SK-N-SH (cell line): ENCODE data around the gene GPRC6A.

Source experiments
- FOXM1 ChIP-seq: IDR thresholded peaks from 2 replicates; pipeline ENCODE4 v1.4.0; 2012; ENCODE audit warnings: low read depth, mild to moderate bottlenecking
- MEF2A ChIP-seq: IDR thresholded peaks from 2 replicates; pipeline ENCODE4 v1.4.0; 2012; ENCODE audit warnings: low read depth, borderline replicate concordance
- POLR2AphosphoS5 ChIP-seq: IDR thresholded peaks from 2 replicates; pipeline ENCODE4 v1.6.1; 2012; ENCODE audit warnings: low read depth, low read length
- SIN3A ChIP-seq: IDR thresholded peaks from 2 replicates; pipeline ENCODE4 v1.6.1; 2012; ENCODE audit warnings: low read depth, mild to moderate bottlenecking, low read length, moderate library complexity, borderline replicate concordance
- TAF1 ChIP-seq: IDR thresholded peaks from 2 replicates; pipeline ENCODE4 v1.6.1; 2012; ENCODE audit warnings: low read depth, mild to moderate bottlenecking, low read length, moderate library complexity, borderline replicate concordance
- TCF12 ChIP-seq: IDR thresholded peaks from 2 replicates; pipeline ENCODE4 v1.4.0; 2012
- TF ChIP-seq, protein P1 (sequence below): fragments of 200-600 bp; sonication (generic); IDR thresholded peaks from 2 replicates; pipeline ENCODE4 v1.6.1; 2017; ENCODE audit warnings: antibody characterized with exemption, mild to moderate bottlenecking, moderate library complexity
- TF ChIP-seq, protein P2 (sequence below): IDR thresholded peaks from 2 replicates; pipeline ENCODE4 v1.6.1; 2012; ENCODE audit warnings: mild to moderate bottlenecking, low read depth, low read length, moderate library complexity

DNA sequence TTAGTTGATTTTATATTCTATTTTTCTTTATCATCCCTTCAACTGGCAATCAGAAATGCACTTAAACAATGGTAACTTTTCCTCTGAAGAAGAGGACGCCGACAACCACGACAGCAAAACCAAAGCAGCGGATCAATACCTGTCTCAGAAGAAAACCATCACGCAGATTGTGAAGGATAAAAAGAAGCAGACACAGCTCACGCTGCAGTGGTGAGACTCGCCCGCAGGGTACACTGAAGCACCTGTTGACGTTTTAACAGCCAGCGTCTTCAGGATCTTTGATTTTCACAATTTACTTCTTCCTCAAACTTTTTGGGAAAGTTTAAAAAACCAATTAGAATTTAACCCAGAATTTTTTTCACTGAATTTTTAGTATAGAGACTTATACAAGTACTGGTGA, 48.9 kb upstream of the GPRC6A start:
- TF ChIP-seq TCF12 (no peak), POLR2AphosphoS5 (no peak), SIN3A (no peak), FOXM1 (no peak), TAF1 (no peak), MEF2A (no peak)
- TF ChIP-seq, protein P1, sequence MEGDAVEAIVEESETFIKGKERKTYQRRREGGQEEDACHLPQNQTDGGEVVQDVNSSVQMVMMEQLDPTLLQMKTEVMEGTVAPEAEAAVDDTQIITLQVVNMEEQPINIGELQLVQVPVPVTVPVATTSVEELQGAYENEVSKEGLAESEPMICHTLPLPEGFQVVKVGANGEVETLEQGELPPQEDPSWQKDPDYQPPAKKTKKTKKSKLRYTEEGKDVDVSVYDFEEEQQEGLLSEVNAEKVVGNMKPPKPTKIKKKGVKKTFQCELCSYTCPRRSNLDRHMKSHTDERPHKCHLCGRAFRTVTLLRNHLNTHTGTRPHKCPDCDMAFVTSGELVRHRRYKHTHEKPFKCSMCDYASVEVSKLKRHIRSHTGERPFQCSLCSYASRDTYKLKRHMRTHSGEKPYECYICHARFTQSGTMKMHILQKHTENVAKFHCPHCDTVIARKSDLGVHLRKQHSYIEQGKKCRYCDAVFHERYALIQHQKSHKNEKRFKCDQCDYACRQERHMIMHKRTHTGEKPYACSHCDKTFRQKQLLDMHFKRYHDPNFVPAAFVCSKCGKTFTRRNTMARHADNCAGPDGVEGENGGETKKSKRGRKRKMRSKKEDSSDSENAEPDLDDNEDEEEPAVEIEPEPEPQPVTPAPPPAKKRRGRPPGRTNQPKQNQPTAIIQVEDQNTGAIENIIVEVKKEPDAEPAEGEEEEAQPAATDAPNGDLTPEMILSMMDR, result no peak
- TF ChIP-seq, protein P2, sequence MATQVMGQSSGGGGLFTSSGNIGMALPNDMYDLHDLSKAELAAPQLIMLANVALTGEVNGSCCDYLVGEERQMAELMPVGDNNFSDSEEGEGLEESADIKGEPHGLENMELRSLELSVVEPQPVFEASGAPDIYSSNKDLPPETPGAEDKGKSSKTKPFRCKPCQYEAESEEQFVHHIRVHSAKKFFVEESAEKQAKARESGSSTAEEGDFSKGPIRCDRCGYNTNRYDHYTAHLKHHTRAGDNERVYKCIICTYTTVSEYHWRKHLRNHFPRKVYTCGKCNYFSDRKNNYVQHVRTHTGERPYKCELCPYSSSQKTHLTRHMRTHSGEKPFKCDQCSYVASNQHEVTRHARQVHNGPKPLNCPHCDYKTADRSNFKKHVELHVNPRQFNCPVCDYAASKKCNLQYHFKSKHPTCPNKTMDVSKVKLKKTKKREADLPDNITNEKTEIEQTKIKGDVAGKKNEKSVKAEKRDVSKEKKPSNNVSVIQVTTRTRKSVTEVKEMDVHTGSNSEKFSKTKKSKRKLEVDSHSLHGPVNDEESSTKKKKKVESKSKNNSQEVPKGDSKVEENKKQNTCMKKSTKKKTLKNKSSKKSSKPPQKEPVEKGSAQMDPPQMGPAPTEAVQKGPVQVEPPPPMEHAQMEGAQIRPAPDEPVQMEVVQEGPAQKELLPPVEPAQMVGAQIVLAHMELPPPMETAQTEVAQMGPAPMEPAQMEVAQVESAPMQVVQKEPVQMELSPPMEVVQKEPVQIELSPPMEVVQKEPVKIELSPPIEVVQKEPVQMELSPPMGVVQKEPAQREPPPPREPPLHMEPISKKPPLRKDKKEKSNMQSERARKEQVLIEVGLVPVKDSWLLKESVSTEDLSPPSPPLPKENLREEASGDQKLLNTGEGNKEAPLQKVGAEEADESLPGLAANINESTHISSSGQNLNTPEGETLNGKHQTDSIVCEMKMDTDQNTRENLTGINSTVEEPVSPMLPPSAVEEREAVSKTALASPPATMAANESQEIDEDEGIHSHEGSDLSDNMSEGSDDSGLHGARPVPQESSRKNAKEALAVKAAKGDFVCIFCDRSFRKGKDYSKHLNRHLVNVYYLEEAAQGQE, result no peak
